H1 (cell line): ENCODE measurements around the gene TRAP1. TPM values are rescaled to one million over a fixed set of nuclear protein-coding genes. Genes with fewer than 3 reads are reported as not detected.

ENCODE experiments used
- CTCF ChIA-PET: fragments of 300-600 bp; sonication (Branson Sonifier 250); formaldehyde crosslinking; loops from one replicate; lab custom pipeline; 2021; ENCODE audit not compliant: partially characterized antibody; lab: Charles Lee
- POLR2A ChIA-PET: fragments of 300-600 bp; sonication (Branson Sonifier 250); formaldehyde crosslinking; loops from one replicate; lab custom pipeline; 2021; ENCODE audit warnings: inconsistent platforms; ENCODE audit not compliant: partially characterized antibody; lab: Charles Lee
- DNase-seq, 2 experiments: peaks; one replicate each; pipeline versions ENCODE4 v3.0.0 to v3.0.0-alpha.2; 2010 to 2022; ENCODE audit warnings: low spot score in 2 of 2, low read depth in 1 of 2, mixed read lengths in 1 of 2
- FAIRE-seq: peaks from 2 replicates; lab custom pipeline; 2011; peaks lifted over from hg19 to GRCh38; lab: Jason Lieb, UNC
- H2AFZ ChIP-seq: 2 replicates; pipeline ENCODE4 v1.8.1; 2012; ENCODE audit warnings: low read length, inconsistent platforms
- H2AK5ac ChIP-seq: 2 replicates; pipeline ENCODE4 v1.6.1; 2013; ENCODE audit warnings: low read depth, low read length
- H2BK120ac ChIP-seq: replicated peaks from 2 replicates; pipeline ENCODE3; 2013; ENCODE audit warnings: low read depth, low read length, inconsistent platforms
- H2BK12ac ChIP-seq: 2 replicates; pipeline ENCODE4 v1.6.1; 2013; ENCODE audit warnings: low read depth, low read length
- H2BK15ac ChIP-seq: 2 replicates; pipeline ENCODE4 v1.6.1; 2013; ENCODE audit warnings: low read length
- H2BK20ac ChIP-seq: 2 replicates; pipeline ENCODE4 v1.6.1; 2013; ENCODE audit warnings: low read length
- H2BK5ac ChIP-seq: 2 replicates; pipeline ENCODE4 v1.6.1; 2013; ENCODE audit warnings: low read depth, low read length
- H3K14ac ChIP-seq: 2 replicates; pipeline ENCODE4 v1.6.1; 2013; ENCODE audit warnings: inconsistent platforms; ENCODE audit not compliant: insufficient read length
- H3K18ac ChIP-seq: 2 replicates; pipeline ENCODE4 v1.6.1; 2013; ENCODE audit warnings: low read length; ENCODE audit errors: extremely low read depth
- H3K23ac ChIP-seq: 2 replicates; pipeline ENCODE4 v1.6.1; 2013; ENCODE audit warnings: inconsistent platforms; ENCODE audit not compliant: insufficient read length
- H3K23me2 ChIP-seq: 2 replicates; pipeline ENCODE4 v1.6.1; 2013; ENCODE audit warnings: low read depth, low read length
- H3K27ac ChIP-seq: 2 replicates; pipeline ENCODE4 v1.6.1; 2011; ENCODE audit warnings: low read depth, low read length, inconsistent platforms
- H3K27me3 ChIP-seq, 4 experiments: replicated peaks in 1 of 4; 1 replicate in 1 of 4; 2 replicates in 3 of 4; pipeline versions ENCODE4 v1.6.1 to v1.8.1; 2011 to 2013; ENCODE audit warnings: low read length in 3 of 4, mild to moderate bottlenecking in 3 of 4, inconsistent platforms in 2 of 4, mixed read lengths in 2 of 4, moderate library complexity in 1 of 4; ENCODE audit not compliant: control insufficient read depth in 3 of 4, insufficient read depth in 3 of 4; ENCODE audit errors: extremely low read depth in 1 of 4
- H3K36me3 ChIP-seq, 4 experiments: 2 replicates each; pipeline versions ENCODE4 v1.6.1 to v1.8.1; 2011 to 2013; ENCODE audit warnings: mild to moderate bottlenecking in 4 of 4, low read length in 3 of 4, moderate library complexity in 2 of 4, control low read depth in 1 of 4, inconsistent platforms in 1 of 4; ENCODE audit not compliant: insufficient read depth in 4 of 4, control insufficient read depth in 2 of 4
- H3K4ac ChIP-seq: replicated peaks from 2 replicates; pipeline ENCODE3; 2013; ENCODE audit warnings: low read length, low read depth, mixed read lengths, inconsistent platforms; ENCODE audit not compliant: insufficient read length
- H3K4me1 ChIP-seq, 4 experiments: replicated peaks in 1 of 4; 1 replicate in 1 of 4; 2 replicates in 3 of 4; pipeline versions ENCODE4 v1.6.1 to v1.8.1; 2011 to 2013; ENCODE audit warnings: low read length in 3 of 4, inconsistent platforms in 2 of 4, mixed read lengths in 1 of 4; ENCODE audit not compliant: insufficient read depth in 4 of 4, control insufficient read depth in 3 of 4
- H3K4me2 ChIP-seq, 2 experiments: 2 replicates each; pipeline versions ENCODE4 v1.6.1 to v1.8.1; 2011 to 2013; ENCODE audit warnings: low read depth in 2 of 2, low read length in 2 of 2, control low read depth in 1 of 2, inconsistent platforms in 1 of 2, mild to moderate bottlenecking in 1 of 2; ENCODE audit not compliant: insufficient read depth in 1 of 2
- H3K4me3 ChIP-seq, 4 experiments: fragments of 200-600, 300-600 bp in 1 of 4; sonication (generic), shearing (Covaris generic), sonication (Bioruptor Twin) in 1 of 4; 2 replicates each; pipeline versions ENCODE4 v1.5.1 to v1.8.1; 2011 to 2016; ENCODE audit warnings: low read length in 4 of 4, low read depth in 3 of 4, control low read depth in 2 of 4, inconsistent platforms in 2 of 4, mild to moderate bottlenecking in 2 of 4, mixed read lengths in 1 of 4, moderate library complexity in 1 of 4; ENCODE audit not compliant: insufficient read depth in 2 of 4; ENCODE audit errors: extremely low read depth in 1 of 4
- H3K56ac ChIP-seq: replicated peaks from 2 replicates; pipeline ENCODE3; 2013; ENCODE audit warnings: low read depth, mild to moderate bottlenecking, mixed read lengths, low read length, inconsistent platforms; ENCODE audit not compliant: insufficient read length
- H3K79me1 ChIP-seq: 2 replicates; pipeline ENCODE4 v1.6.1; 2013; ENCODE audit warnings: low read depth, low read length, control low read depth
- H3K79me2 ChIP-seq, 2 experiments: 2 replicates each; pipeline versions ENCODE4 v1.6.1 to v1.8.1; 2012 to 2013; ENCODE audit warnings: low read length in 2 of 2, mild to moderate bottlenecking in 2 of 2, inconsistent platforms in 1 of 2; ENCODE audit not compliant: insufficient read depth in 2 of 2, control insufficient read depth in 1 of 2
- H3K9ac ChIP-seq, 4 experiments: replicated peaks in 1 of 4; 1 replicate in 1 of 4; 2 replicates in 3 of 4; pipeline versions ENCODE4 v1.6.1 to v1.8.1; 2011 to 2013; ENCODE audit warnings: low read depth in 3 of 4, low read length in 3 of 4, control low read depth in 2 of 4, mild to moderate bottlenecking in 2 of 4, moderate library complexity in 2 of 4, inconsistent platforms in 1 of 4; ENCODE audit errors: extremely low read depth in 1 of 4
- H3K9me3 ChIP-seq, 2 experiments: 2 replicates each; pipeline versions ENCODE4 v1.6.1 to v1.8.1; 2012 to 2013; ENCODE audit warnings: mild to moderate bottlenecking in 2 of 2, moderate library complexity in 2 of 2, control low read depth in 1 of 2, inconsistent platforms in 1 of 2, low read depth in 1 of 2, low read length in 1 of 2, mixed read lengths in 1 of 2; ENCODE audit not compliant: insufficient read depth in 2 of 2
- H4K20me1 ChIP-seq, 2 experiments: replicated peaks in 1 of 2; 2 replicates each; pipeline versions ENCODE3 to v1.8.1; 2011 to 2013; ENCODE audit warnings: inconsistent platforms in 2 of 2, low read length in 2 of 2, mild to moderate bottlenecking in 1 of 2; ENCODE audit not compliant: insufficient read depth in 2 of 2, control insufficient read depth in 1 of 2
- H4K5ac ChIP-seq: 2 replicates; pipeline ENCODE4 v1.6.1; 2013; ENCODE audit warnings: low read length, low read depth, mixed read lengths, inconsistent platforms; ENCODE audit not compliant: insufficient read length
- H4K8ac ChIP-seq: 2 replicates; pipeline ENCODE4 v1.8.0; 2013; ENCODE audit warnings: mild to moderate bottlenecking, moderate library complexity, low read length, inconsistent platforms; ENCODE audit not compliant: insufficient read depth; ENCODE audit errors: extremely low read depth
- H4K91ac ChIP-seq: replicated peaks from 2 replicates; pipeline ENCODE3; 2013; ENCODE audit warnings: low read length, mixed read lengths, inconsistent platforms; ENCODE audit not compliant: insufficient read length
- ASH2L ChIP-seq: fragments of 200-600, 300-600 bp; sonication (generic); IDR thresholded peaks from one replicate; pipeline ENCODE4 v1.7.1; 2017; ENCODE audit warnings: low read length
- ATF3 ChIP-seq: IDR thresholded peaks from 2 replicates; pipeline ENCODE4 v1.6.1; 2011; ENCODE audit warnings: low read depth, mild to moderate bottlenecking, low read length; ENCODE audit not compliant: insufficient read depth
- BACH1 ChIP-seq: IDR thresholded peaks from 2 replicates; pipeline ENCODE4 v1.6.1; 2012; ENCODE audit warnings: low read length, improper control_type of control experiment
- BCL11A ChIP-seq, 2 experiments: IDR thresholded peaks; one replicate each; pipeline ENCODE4 v1.6.1; 2011; ENCODE audit warnings: low read depth in 2 of 2, low read length in 2 of 2, mild to moderate bottlenecking in 2 of 2
- CHD1 ChIP-seq: IDR thresholded peaks from 2 replicates; pipeline ENCODE4 v1.6.1; 2012; ENCODE audit warnings: low read depth, low read length, improper control_type of control experiment
- CTBP2 ChIP-seq: IDR thresholded peaks from 2 replicates; pipeline ENCODE4 v1.7.0; 2011; ENCODE audit warnings: borderline replicate concordance, mild to moderate bottlenecking, moderate library complexity, mixed read lengths, low read length; ENCODE audit not compliant: insufficient read depth, insufficient read length
- EGR1 ChIP-seq: IDR thresholded peaks from 2 replicates; pipeline ENCODE4 v1.6.1; 2011; ENCODE audit warnings: low read depth, low read length, borderline replicate concordance
- EZH2 ChIP-seq: fragments of 200-600 bp; sonication (generic); IDR thresholded peaks from 2 replicates; pipeline ENCODE4 v1.7.1; 2012; ENCODE audit warnings: low read depth, mild to moderate bottlenecking, moderate library complexity, low read length, inconsistent platforms; ENCODE audit not compliant: severe bottlenecking
- KDM5A ChIP-seq: fragments of 200-600 bp; IDR thresholded peaks from 2 replicates; pipeline ENCODE4 v1.7.1; 2012; ENCODE audit warnings: mild to moderate bottlenecking, low read length, inconsistent platforms, mixed read lengths
- POLR2AphosphoS5 ChIP-seq: IDR thresholded peaks from 2 replicates; pipeline ENCODE4 v1.6.1; 2011; ENCODE audit warnings: low read depth, low read length
- TEAD4 ChIP-seq: IDR thresholded peaks from 2 replicates; pipeline ENCODE4 v1.6.1; 2012; ENCODE audit warnings: low read depth, low read length, inconsistent platforms, mixed read lengths
- WGBS, 2 experiments: shearing (Covaris generic) in 1 of 2; methylation state at CpG; one replicate each; pipeline versions ENCODE4 v1.1.6 to v1.1.7; 2013 to 2015; ENCODE audit warnings: low lambda C conversion rate in 2 of 2, mixed read lengths in 2 of 2, inconsistent platforms in 1 of 2, low coverage in 1 of 2, missing lambda C conversion rate in 1 of 2; ENCODE audit not compliant: insufficient replicate concordance in 2 of 2, insufficient coverage in 1 of 2, insufficient read length in 1 of 2; ENCODE audit errors: extremely low coverage in 1 of 2, missing lambda C conversion rate in 1 of 2; 5-methylcytosine and 5-hydroxymethylcytosine counted together
- polyA plus RNA-seq, 7 experiments: library from polyadenylated mRNA; depleted of rRNA in 3 of 7; stranded (reverse) in 5 of 7; unstranded in 2 of 7; fragments of >200 nt in 5 of 7; fragments of 200-250 nt in 2 of 7; gene quantifications; 1 replicate in 5 of 7; 2 replicates in 1 of 7; 4 replicates in 1 of 7; pipeline versions ENCODE4 v1.2.1 to v1.2.3, GENCODE V29; 2011 to 2013; ENCODE audit warnings: missing spikeins in 2 of 7, mixed read lengths in 2 of 7
- total RNA-seq: library from RNA; stranded (reverse); fragmentation: NEBNext Ultra II Directional; extraction: Animal tissue kit (Norgen Biotek cat#: 25700); gene quantifications from 2 replicates; pipeline ENCODE4 v1.2.1, GENCODE V29; 2021

TRAP1 gene
- total and polyA plus RNA-seq, 2 of the 8 experiments (the other 6 are each of a cell fraction or from before 2014, with no cell fraction given): 215 to 283 TPM

- DNase-seq (no peak), FAIRE-seq (no peak)
- Histone ChIP-seq H4K8ac (no peak overlapping the region), H3K27ac (no peak overlapping the region), H3K9me3 (no peaks in the 10 kb centered on the region), H3K23ac (no peak overlapping the region), H3K4ac (no peak overlapping the region), H3K27me3 (no peaks in the 10 kb centered on the region), H4K91ac (no peak overlapping the region), H2BK20ac (no peak overlapping the region), H3K36me3 (peaks cover 6 to 21% (median 13%) of the 10 kb centered on the region in 4 experiments), H3K4me1 (no peaks in the 10 kb centered on the region), H3K4me2 (no peak overlapping the region), H3K4me3 (no peak overlapping the region), H4K20me1 (peaks cover 1 to 2% of the 10 kb centered on the region in 2 experiments), H3K23me2 (no peaks in the 10 kb centered on the region), H3K79me2 (no peaks in the 10 kb centered on the region), H2AK5ac (no peak overlapping the region), H2AFZ (no peak overlapping the region), H3K56ac (no peak overlapping the region), H3K79me1 (no peaks in the 10 kb centered on the region), H2BK12ac (no peak overlapping the region), H2BK120ac (no peak overlapping the region), H2BK15ac (no peak overlapping the region), H3K9ac (no peak overlapping the region; a peak in 1 of 7 replicates), H4K5ac (no peak overlapping the region), H3K18ac (no peak overlapping the region), H2BK5ac (no peak overlapping the region), H3K14ac (no peak overlapping the region)
- WGBS, 2 experiments: 98% methylated on average over 15 of the region's 15 CpGs; no CpG with 5 or more reads in 1 of the 2 experiments
- CTCF ChIA-PET: no interaction called here
- POLR2A ChIA-PET: no interaction called here
- TF ChIP-seq EZH2: no peak
- TF ChIP-seq CHD1: no peak
- TF ChIP-seq POLR2AphosphoS5: no peak
- TF ChIP-seq ATF3: no peak
- no peak for TF ChIP-seq EGR1
- TF ChIP-seq BACH1: no peak
- no peak for TF ChIP-seq BCL11A (IDR thresholded peaks at IDR 0.05; ENCODE audit: low read depth in 2 of 2, low read length in 2 of 2)
- TF ChIP-seq TEAD4: no peak
- TF ChIP-seq CTBP2: no peak
- TF ChIP-seq ASH2L: no peak
- no peak for TF ChIP-seq KDM5A
Observed at GRCh38 chr16:3752984-3753383, 35.7 kb upstream of the TRAP1 start.
